GM23248 (cell line): ENCODE results near the gene PTPRT. TPM values are rescaled to one million over a fixed set of nuclear protein-coding genes. Genes with fewer than 3 reads are reported as not detected.

Source experiments
- DNase-seq: peaks from one replicate; pipeline ENCODE4 v3.0.0-alpha.2; 2015
- H2AFZ ChIP-seq: fragments of 200-600 bp; sonication (generic); 2 replicates; pipeline ENCODE4 v1.6.1; 2016; ENCODE audit warnings: antibody characterized with exemption
- H3F3A ChIP-seq: fragments of 200-600 bp; sonication (generic); 2 replicates; pipeline ENCODE4 v1.6.1; 2016; ENCODE audit warnings: mild to moderate bottlenecking, antibody characterized with exemption, mixed run types; ENCODE audit not compliant: insufficient read depth
- H3K27ac ChIP-seq: fragments of 200-600 bp; sonication (generic); 2 replicates; pipeline ENCODE4 v1.5.1; 2016; ENCODE audit warnings: mild to moderate bottlenecking
- H3K27me3 ChIP-seq: fragments of 200-600 bp; sonication (generic); replicated peaks from 2 replicates; pipeline ENCODE4 v1.6.1; 2016; ENCODE audit warnings: mild to moderate bottlenecking; ENCODE audit not compliant: insufficient read depth
- H3K36me3 ChIP-seq: fragments of 200-600 bp; sonication (generic); 2 replicates; pipeline ENCODE4 v1.6.1; 2016; ENCODE audit warnings: low read depth, mild to moderate bottlenecking
- H3K4me1 ChIP-seq: fragments of 200-600 bp; sonication (generic); 2 replicates; pipeline ENCODE4 v1.6.1; 2016; ENCODE audit warnings: mild to moderate bottlenecking; ENCODE audit not compliant: insufficient read depth
- H3K4me2 ChIP-seq: fragments of 200-600 bp; sonication (generic); one replicate; pipeline ENCODE4 v1.6.1; 2016; ENCODE audit warnings: mild to moderate bottlenecking; ENCODE audit not compliant: unreplicated experiment
- H3K4me3 ChIP-seq: fragments of 200-600 bp; sonication (generic); 2 replicates; pipeline ENCODE4 v1.5.1; 2016; ENCODE audit warnings: mild to moderate bottlenecking
- H3K79me2 ChIP-seq: fragments of 200-600 bp; sonication (generic); 2 replicates; pipeline ENCODE4 v1.6.1; 2016; ENCODE audit warnings: mild to moderate bottlenecking; ENCODE audit not compliant: insufficient read depth
- H3K9ac ChIP-seq: fragments of 200-600 bp; sonication (generic); 2 replicates; pipeline ENCODE4 v1.6.1; 2016; ENCODE audit warnings: mild to moderate bottlenecking
- H3K9me2 ChIP-seq: fragments of 200-600 bp; sonication (generic); 2 replicates; pipeline ENCODE4 v1.6.1; 2016; ENCODE audit warnings: mixed run types, mild to moderate bottlenecking, moderate library complexity; ENCODE audit not compliant: insufficient read depth
- H3K9me3 ChIP-seq: fragments of 200-600 bp; sonication (generic); one replicate; pipeline ENCODE4 v1.6.1; 2017; ENCODE audit warnings: low read depth
- H4K20me1 ChIP-seq: fragments of 200-600 bp; sonication (generic); 2 replicates; pipeline ENCODE4 v1.6.0; 2016; ENCODE audit not compliant: insufficient read depth
- EZH2 ChIP-seq: fragments of 200-600 bp; sonication (generic); IDR thresholded peaks from 2 replicates; pipeline ENCODE4 v1.6.1; 2018; ENCODE audit warnings: antibody characterized with exemption, mild to moderate bottlenecking; ENCODE audit not compliant: insufficient read depth, poor library complexity, severe bottlenecking
- EZH2phosphoT487 ChIP-seq: fragments of 200-600 bp; sonication (generic); IDR thresholded peaks from 2 replicates; pipeline ENCODE4 v1.6.1; 2018; ENCODE audit warnings: antibody characterized with exemption, moderate library complexity, mild to moderate bottlenecking, low read depth; ENCODE audit not compliant: insufficient read depth
- WGBS, 2 experiments: methylation state at CpG; one replicate each; pipeline ENCODE4 v1.1.6; 2015 to 2017; ENCODE audit warnings: low lambda C conversion rate in 2 of 2, low coverage in 1 of 2; ENCODE audit errors: missing lambda C conversion rate in 2 of 2; 5-methylcytosine and 5-hydroxymethylcytosine counted together
- in situ Hi-C: fragments of 300-500 bp; cut with MboI; formaldehyde crosslinking; loops from 2 replicates; pipeline ENCODE4 v1.15.0; 2020
- polyA plus RNA-seq: library from polyadenylated mRNA; unstranded; fragments of >200 nt; fragmentation: Nextera tagmentation; extraction: Ambion mirVana; gene quantifications from 2 replicates; pipeline ENCODE4 v1.2.1, GENCODE V29; 2016
- total RNA-seq: library from RNA; depleted of rRNA; stranded (reverse); fragments of >200 nt; shearing (Covaris generic); gene quantifications from 2 replicates; pipeline ENCODE4 v1.2.3, GENCODE V29; 2014

PTPRT gene
- total and polyA plus RNA-seq, 2 experiments from 2014 or later: not detected

GRCh38 chr20:42887281-42887680, 302.4 kb downstream of the PTPRT start:
- H3K36me3 ChIP-seq: no peaks in the 10 kb centered on the region
- H3K4me2 ChIP-seq: no peak overlapping the region
- no peaks in the 10 kb centered on the region for H3K9me2 ChIP-seq
- H3K27ac ChIP-seq: no peak overlapping the region
- no peak overlapping the region for H3K4me3 ChIP-seq
- no peaks in the 10 kb centered on the region for H3K9me3 ChIP-seq
- H3K9ac ChIP-seq: no peak overlapping the region
- no peaks in the 10 kb centered on the region for H3K27me3 ChIP-seq
- in situ Hi-C loops: no loop called here
- no peaks in the 10 kb centered on the region for H3K4me1 ChIP-seq
- no peaks in the 10 kb centered on the region for H4K20me1 ChIP-seq
- 14 to 15% methylated on average over 3 of the region's 3 CpGs for whole genome bisulfite sequencing, 2 experiments
- no peak overlapping the region for H2AFZ ChIP-seq
- no peaks in the 10 kb centered on the region for H3K79me2 ChIP-seq
- TF ChIP-seq EZH2phosphoT487 (no peak), EZH2 (no peak)
- H3F3A ChIP-seq: no peaks in the 10 kb centered on the region
- no peak for DNase-seq

- in situ Hi-C loops: no loop called here
These were observed 302.9 kb downstream of the PTPRT start for GRCh38 chr20:42886801-42887200.

GRCh38 chr20:42886046-42886445, 303.7 kb downstream of the PTPRT start:
- H3K9ac ChIP-seq: no peak overlapping the region
- H4K20me1 ChIP-seq: no peaks in the 10 kb centered on the region
- TF ChIP-seq EZH2 (no peak), EZH2phosphoT487 (no peak)
- no peak overlapping the region for H2AFZ ChIP-seq
- in situ Hi-C loops: no loop called here
- no peak for DNase-seq
- no peaks in the 10 kb centered on the region for H3K4me1 ChIP-seq
- H3K9me2 ChIP-seq: no peaks in the 10 kb centered on the region
- H3K36me3 ChIP-seq: no peaks in the 10 kb centered on the region
- no peaks in the 10 kb centered on the region for H3K27me3 ChIP-seq
- 33 to 39% methylated on average over 6 of the region's 6 CpGs for WGBS, 2 experiments
- no peak overlapping the region for H3K4me2 ChIP-seq
- H3K79me2 ChIP-seq: no peaks in the 10 kb centered on the region
- no peaks in the 10 kb centered on the region for H3F3A ChIP-seq
- H3K27ac ChIP-seq: no peak overlapping the region
- H3K4me3 ChIP-seq: no peak overlapping the region
- H3K9me3 ChIP-seq: no peaks in the 10 kb centered on the region

More at GRCh38 chr20:42886801-42887200, 302.9 kb downstream of the PTPRT start:
- no peak for TF ChIP-seq EZH2
- no peak for TF ChIP-seq EZH2phosphoT487
- Histone ChIP-seq H3K4me1 (no peaks in the 10 kb centered on the region), H3F3A (no peaks in the 10 kb centered on the region), H4K20me1 (no peaks in the 10 kb centered on the region), H3K36me3 (no peaks in the 10 kb centered on the region), H3K4me2 (no peak overlapping the region), H3K79me2 (no peaks in the 10 kb centered on the region), H3K9me2 (no peaks in the 10 kb centered on the region), H3K4me3 (no peak overlapping the region), H2AFZ (no peak overlapping the region), H3K27me3 (no peaks in the 10 kb centered on the region), H3K27ac (no peak overlapping the region), H3K9me3 (no peaks in the 10 kb centered on the region), H3K9ac (no peak overlapping the region)
- 14 to 15% methylated on average over 2 of the region's 2 CpGs for WGBS, 2 experiments
- no peak for DNase-seq

GRCh38 chr20:42875581-42875980, 314.1 kb downstream of the PTPRT start:
- WGBS, 2 experiments: 15 to 16% methylated on average over 2 of the region's 2 CpGs
- H2AFZ ChIP-seq: no peak overlapping the region
- in situ Hi-C loops: no loop called here
- no peak overlapping the region for H3K9ac ChIP-seq
- H3K9me2 ChIP-seq: no peaks in the 10 kb centered on the region
- no peaks in the 10 kb centered on the region for H3K4me1 ChIP-seq
- H4K20me1 ChIP-seq: no peaks in the 10 kb centered on the region
- H3K79me2 ChIP-seq: no peaks in the 10 kb centered on the region
- H3K27ac ChIP-seq: no peak overlapping the region
- TF ChIP-seq EZH2 (no peak), EZH2phosphoT487 (no peak)
- no peaks in the 10 kb centered on the region for H3K9me3 ChIP-seq
- H3F3A ChIP-seq: no peaks in the 10 kb centered on the region
- no peaks in the 10 kb centered on the region for H3K27me3 ChIP-seq
- no peak for DNase-seq
- H3K36me3 ChIP-seq: no peaks in the 10 kb centered on the region
- no peak overlapping the region for H3K4me3 ChIP-seq
- H3K4me2 ChIP-seq: no peak overlapping the region

- Histone ChIP-seq H3K27me3 (no peaks in the 10 kb centered on the region), H3K27ac (no peak overlapping the region), H3K36me3 (no peaks in the 10 kb centered on the region), H3F3A (no peaks in the 10 kb centered on the region), H3K4me3 (no peak overlapping the region), H3K79me2 (no peaks in the 10 kb centered on the region), H3K9ac (no peak overlapping the region), H2AFZ (no peak overlapping the region), H3K4me2 (no peak overlapping the region), H3K4me1 (no peaks in the 10 kb centered on the region), H4K20me1 (no peaks in the 10 kb centered on the region), H3K9me3 (no peaks in the 10 kb centered on the region), H3K9me2 (no peaks in the 10 kb centered on the region)
- WGBS, 2 experiments: 18 to 29% methylated on average over 3 of the region's 3 CpGs
- no peak for DNase-seq
- in situ Hi-C loops: no loop called here
- TF ChIP-seq EZH2: no peak
- no peak for TF ChIP-seq EZH2phosphoT487
These were observed 316.4 kb downstream of the PTPRT start for GRCh38 chr20:42873259-42873658.
